HG03439 (cell line): Measurements from ENCODE around the gene MGP.

Source experiments
- ATAC-seq: cut with Tn5 transposase; IDR thresholded peaks from one replicate; pipeline ENCODE4 v1.9.1; 2021; ENCODE audit warnings: mild to moderate bottlenecking, moderate library complexity; ENCODE audit not compliant: unreplicated experiment

Gene MGP

DNA sequence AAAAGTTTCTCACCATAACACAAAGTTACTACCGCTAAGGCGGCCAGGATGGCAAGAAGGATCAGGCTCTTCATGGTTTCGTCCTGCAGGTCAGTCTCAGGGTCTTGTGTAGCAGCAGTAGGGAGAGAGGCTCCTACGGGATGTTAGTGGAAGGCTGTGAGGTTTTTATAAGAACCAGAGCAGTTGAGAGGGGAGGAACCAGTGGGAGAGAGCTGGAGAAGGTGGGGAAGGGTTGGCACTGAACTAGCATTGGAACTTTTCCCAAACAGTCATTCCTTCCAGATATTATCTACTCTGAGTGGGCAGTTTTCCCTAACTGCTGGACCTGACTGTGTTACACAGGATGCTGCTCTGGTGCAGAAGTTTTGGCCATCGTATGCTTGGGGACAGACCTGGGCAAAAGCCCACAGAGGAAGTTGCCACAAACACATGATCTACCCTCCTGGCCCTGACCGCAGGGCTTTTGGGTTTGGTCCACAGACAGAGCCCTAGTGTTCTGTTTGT, at the start of gene MGP:
Gene MGP (minus strand): TSS at position 137 of the 504 bp plus-strand sequence. CDS start 63 bp downstream, at position 74.
- no peak for ATAC-seq

DNA sequence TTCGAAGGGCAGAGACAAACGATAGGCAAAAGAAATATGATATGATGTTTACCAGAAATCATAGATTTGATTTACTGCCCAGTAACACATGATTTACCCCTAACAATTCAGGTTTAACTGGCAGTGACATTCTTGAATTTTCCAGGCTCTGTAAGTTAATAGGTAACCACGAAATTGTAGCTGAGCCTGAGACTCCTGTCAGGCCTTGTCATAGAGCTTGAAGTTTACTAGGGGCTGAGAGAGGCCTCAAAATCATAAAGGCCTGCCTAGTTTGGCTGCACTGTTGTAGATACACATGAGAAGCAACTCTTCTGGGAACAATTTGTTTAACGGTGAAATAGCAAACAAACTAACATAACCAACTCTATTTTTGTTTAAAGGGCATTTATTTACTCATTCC, 49.4 kb upstream of the MGP start:
- no peak for ATAC-seq

DNA sequence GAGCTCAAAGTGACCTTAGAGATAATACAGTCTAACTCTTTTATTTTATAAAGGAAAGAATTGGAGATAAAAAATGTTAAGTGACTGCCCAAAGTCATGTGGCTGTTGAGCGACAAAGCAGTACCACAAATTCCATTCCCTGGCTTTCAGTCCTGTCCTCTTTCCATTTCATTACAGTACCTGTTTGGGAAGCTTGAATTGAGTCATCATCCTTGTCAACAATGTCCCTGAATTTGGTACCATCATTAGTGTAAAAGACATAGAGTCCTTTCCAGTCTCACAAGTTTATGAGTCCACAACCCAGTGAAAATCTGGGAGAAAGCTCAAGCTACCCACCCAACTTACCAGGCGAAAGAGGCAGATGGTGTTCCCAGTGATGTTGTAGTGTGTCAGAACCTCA, 48.9 kb upstream of the MGP start:
- ATAC-seq: no peak

DNA sequence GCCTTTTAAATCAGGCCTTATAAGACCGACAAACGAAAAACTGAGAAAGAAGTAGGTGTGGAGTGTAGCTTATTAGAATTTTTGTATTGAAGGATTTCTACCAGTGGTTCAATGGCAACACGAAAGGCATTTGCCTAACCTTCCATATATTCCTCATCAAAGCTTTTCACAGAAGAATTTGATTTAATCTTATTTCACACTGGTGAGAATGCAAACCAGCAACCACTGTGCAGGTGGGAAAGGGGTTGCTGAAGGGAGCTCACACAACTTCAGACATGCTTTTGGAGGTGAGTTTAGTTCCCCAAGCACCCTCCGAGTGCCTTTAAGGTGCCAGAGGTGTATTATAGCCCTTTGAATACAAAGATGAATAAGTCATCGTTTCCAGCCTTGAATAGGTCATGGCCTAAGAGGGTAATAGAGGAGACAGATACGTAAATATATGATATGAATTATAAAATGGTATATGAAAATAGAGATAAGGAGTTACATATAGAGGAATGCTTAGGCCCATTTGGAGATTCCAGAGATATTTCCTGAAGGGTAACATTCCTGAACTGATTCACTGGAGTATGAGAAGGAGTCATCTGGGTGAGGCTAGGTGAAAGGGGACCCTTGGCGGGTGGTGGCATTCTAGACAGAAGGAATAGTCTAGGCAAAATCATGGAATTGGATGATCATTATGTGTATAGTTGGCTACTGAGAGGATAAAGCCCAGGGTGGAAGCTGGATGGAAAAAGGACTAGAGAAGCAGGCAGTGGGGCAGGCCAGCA, 46.3 kb upstream of the MGP start:
- ATAC-seq: no peak

DNA sequence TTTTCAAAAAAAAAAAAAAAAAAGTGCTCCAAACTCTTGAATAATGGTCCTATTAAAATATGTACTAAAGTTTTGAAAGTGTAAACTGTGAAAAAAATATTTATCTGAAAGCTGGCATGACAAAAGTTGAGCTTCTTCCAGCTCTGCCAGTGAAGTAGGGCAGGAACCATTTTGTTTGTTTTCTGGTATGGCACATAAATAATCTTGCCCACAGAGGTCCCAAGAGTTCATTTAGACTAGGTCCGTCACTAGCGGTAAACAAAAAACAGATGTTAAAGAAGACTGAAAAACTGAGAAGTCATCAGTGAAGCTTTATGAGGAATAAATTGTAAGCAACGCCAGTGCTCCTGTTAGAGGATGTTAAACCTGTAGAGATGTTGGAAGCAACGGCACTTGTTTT, 45.7 kb upstream of the MGP start:
- no peak for ATAC-seq

DNA sequence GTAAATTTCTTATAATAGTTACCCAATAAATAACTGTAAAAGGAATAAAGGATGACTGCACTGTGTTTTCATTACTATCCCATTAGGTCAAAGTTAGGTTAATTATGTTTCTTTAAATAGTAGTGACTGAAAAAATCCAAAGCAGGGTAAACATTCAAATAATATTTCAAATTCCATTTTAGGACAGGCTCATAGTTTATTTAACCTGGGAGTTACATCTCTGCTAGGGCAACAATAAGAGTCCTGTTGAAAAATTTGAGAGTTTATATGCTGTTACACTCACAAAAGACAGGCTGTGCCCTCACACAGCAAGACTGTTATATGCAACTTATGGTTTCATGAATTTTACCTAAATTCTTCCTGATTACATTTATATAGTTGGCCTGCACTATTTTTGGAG, 44.6 kb upstream of the MGP start:
- ATAC-seq: no peak

DNA sequence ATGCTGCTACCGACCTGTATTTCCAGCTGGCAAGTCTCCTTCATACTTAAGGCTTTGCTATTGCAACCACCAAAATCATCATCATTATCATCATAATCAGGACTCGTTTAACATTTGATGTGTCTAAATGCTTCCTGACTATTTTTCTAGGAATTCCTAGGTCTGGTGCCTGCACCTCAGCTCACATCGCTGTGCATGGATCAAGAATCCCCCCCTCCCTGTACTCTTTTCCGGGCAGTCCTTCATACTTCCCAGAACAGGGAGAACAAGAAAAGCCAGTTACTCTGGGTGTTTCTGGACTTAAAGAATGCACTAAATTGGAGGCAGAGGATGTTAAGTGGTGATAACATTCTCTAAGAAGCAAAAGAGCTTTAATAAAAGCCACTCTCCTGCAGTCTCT, 43.3 kb upstream of the MGP start:
- no peak for ATAC-seq

DNA sequence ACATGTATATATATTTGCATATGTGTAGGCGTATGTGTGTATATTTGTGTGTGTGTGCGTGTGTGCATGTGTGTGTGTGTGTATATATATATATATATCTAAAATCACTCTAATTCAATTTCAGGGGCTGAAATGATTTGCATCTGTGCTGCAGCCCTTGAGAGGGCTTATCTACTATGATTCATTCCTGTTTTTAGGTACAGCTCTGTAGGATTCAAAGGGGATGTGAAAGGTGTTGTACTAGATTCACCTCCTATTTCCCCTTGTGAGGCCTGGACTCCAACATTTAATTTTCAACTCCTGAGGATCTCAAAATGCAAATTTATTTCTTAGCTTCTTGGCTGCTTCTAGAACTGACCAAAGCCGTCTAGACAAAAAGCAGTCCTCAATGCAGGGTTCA, 41.6 kb upstream of the MGP start:
- no peak for ATAC-seq

DNA sequence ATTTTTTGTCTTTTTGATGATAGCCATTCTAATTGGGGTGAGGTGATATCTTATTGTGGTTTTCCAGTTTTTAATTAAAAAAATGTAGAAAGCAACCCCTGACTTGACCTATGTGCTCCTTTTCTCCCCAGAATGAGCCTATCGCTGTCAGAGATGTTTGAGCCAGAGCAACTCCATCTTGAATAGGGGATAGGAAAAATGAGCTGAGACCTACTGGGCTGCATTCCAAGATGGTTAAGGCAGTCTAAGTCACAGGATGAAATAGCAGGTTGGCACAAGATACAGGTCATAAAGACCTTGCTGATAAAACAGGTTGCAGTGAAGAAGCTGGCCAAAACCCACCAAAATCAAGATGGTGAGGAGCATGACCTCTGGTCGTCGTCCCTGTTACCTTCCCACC, 38.9 kb upstream of the MGP start:
- no peak for ATAC-seq

DNA sequence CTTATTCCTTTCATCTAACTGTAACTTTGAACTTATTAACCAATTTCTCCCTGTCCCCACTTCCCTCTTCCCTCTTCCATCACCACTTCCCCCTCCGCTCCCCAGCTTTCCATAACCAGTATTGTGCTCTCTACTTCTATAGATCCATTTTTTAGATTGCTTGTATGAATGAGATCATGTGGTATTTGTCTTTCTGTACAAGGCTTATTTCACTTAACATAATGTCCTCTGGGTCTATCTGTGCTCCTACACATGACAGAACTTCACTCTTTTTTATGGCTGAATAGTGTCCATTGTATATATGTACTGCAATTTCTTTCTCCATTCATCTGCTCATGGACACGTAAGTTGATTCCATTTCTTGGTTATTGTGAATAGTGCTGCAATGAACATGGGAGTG, 38.3 kb upstream of the MGP start:
- ATAC-seq: no peak

DNA sequence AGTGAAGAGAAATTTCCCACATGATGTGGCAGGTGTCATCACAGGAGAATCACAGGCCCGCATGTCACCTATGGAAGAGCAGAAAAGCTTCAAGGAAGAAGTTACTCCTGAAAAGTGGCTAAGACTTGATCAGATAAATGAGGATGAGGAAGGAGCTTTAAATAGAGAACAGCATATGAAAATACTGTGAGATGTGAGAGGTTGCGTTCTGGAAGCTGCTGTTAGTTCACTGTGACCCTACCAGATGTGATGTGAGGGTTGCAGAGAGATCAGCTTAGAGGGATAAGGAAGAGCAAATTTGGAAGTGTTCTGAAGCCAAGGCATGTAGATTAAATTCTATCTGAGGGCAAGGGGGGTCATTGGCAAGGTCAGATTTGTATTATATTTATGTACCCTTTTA, 35.6 kb upstream of the MGP start:
- no peak for ATAC-seq

DNA sequence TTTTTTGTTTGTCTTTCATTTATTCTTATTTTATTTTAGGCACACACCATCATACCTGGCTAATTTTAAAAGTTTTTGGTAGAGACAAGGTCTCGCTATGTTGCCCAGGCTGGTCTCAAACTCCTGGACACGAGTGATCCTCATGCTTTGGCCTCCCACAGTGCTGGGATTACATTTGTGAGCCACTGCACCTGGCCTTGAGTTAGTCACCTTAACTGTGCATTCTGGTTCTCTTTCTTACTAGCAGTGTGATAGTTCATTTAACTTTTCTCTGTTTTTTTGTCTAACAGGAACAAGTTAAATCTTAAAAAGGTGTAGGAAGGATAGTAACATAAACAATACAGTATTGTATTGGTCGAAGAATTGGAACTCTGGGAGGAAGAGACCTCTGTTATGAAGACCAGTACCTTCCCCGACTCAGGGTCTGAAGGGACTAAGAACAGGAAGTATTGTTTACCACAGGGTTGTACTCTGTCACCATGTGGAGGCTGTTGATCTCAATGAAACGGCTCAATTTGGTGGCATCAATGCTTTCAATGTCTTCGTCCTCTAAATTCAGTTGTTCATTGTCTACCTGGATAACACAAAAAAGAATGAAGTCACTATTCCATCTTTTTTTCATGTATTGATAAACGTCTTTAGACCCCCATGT, 34.9 kb upstream of the MGP start:
- no peak for ATAC-seq

DNA sequence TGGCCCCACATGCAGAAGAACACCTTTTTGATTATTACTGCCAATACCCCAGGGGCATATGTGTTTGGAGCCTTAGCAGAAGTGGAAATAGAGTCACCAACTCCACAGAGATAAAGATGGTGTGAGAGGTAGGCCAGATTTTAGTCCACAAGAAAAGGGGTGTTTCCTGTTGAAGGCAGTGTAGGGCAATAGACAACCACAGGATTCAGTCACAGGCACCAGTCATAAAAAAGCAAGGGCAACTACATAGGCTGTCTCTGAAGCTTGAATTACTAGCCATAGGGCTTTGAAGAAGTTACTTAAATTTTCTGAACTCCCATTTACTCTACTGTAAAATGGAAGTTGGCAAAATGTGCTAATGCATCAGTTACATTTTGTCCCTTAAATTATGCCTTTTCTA, 33.8 kb upstream of the MGP start:
- ATAC-seq: no peak

DNA sequence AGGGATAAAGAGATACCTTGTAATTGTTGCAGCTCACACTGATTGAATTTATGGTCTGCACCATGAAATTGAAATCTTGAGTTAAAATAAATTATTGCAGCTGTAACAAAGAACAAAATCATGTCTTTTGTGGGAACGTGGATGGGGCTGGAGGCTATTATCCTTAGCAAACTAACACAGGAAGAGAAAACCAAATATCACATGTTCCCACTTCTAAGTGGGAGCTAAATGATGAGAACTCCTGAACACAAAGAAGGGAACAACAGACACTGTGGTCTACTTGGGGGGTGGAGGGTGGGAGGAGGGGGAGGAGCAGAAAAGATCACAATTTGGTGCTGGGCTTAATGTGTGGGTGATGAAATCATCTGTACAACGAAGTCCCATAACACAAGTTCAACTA, 30.1 kb upstream of the MGP start:
- ATAC-seq: no peak

DNA sequence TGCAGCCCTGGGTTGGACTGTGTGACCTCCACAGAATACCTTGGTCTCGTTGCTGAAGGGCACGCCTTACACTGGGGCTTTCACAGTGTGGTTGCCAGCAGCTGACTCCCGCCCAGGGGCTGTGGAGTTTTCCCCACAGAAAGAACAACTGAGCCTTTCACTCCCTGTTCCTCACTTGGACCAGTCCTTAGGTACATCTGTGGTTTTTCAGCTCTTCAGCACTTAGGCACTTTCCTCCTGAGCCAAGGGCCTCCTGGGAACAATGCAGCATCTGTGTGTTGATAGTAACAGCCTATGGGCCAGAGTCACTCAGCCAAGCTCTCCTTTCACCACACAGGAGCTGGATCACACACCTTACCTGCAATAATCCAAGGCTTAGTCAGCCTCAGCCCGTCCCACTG, 27.7 kb upstream of the MGP start:
- no peak for ATAC-seq

DNA sequence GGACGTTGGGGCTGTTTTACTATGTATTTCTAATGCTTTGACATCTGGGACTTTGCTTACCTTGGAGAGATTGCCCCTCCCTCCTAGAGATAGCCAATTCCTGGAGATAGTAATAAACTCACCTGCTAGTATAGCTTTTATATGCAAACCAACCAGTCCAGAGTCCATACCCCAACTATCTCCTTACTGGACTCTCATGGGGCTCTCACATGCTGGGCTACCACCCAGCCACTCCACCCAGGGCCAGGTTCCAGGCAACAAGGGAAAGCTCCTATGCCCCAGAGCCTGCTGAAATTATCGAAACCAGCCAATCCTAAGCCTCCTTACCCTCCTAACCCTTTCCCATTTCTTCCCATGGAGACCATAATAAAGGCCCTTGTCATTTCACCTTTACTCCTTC, 25.5 kb upstream of the MGP start:
- no peak for ATAC-seq

DNA sequence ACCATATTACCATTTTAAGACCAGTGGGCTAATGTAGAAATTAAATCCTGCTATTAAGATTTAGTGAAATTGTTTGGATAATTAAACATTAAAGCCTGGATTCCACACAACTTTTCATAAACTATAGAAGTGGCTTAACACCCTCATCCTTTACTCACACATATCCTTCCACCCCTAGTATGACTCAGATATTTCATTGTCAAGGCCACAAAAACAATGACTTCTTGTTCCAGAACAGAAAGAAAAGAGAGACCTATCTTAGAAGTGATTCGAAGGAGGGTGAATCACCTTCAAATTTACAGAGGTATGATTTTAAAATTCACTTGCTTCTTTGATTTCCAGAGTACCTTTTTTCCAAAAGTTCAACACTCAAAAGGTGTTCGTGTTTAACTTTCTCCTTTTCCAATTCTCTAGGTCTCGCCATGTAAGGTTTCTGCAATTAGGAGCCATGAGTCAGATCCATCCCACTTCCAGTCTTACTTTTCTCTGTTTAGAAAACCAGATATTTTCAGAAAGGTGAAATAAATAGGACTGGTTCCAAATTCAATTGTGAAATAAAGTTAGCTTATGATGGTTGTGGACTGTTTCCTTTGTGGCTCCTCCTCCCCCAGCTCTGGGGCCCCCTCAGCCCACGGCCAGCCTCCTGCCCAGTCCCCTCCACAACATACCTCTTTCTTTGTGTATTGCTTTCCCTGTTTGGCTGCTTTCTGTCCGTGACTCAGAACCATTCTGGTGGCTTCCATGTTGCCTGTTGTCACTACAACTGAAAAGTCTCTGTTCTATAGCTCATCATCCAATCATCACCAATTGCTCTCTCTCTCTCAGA, 24.6 kb upstream of the MGP start:
- ATAC-seq: no peak

DNA sequence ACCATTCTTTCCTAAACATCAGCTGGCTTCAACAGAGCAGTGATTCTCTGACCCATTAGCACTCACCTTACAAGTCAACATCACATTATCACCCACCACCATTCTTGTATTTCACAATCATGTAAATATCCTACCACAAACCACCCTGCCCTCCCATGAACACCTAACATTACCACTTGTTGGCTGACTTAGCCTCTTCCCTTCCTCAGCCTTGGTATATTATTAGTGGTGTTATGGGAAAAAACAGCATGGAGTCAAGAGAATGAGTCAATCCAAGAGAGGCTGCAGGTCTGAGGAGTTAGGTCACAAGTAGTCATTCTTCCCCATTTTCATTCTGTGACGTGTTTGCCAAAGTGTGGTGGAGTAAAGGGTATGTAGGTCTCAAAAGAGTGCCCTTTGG, 22.3 kb upstream of the MGP start:
- no peak for ATAC-seq

DNA sequence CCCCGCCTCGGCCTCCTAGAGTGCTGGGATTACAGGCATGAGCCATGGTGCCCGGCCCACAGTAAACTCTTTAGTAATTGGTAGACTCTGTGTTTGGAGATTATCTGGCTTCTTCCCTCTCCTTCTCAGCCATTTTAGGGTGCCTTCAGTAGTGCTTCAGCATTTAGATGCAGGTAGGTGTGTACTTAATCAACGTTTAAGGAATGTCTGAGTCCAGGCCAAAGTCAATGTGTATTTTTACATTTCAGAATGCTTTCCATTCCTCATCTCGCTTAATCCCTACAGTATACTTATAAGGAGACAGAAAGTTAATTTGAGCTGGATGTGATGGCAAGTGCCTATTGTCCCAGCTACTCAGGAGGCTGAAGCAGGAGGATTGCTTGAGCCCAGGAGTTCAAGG, 20.5 kb upstream of the MGP start:
- no peak for ATAC-seq

DNA sequence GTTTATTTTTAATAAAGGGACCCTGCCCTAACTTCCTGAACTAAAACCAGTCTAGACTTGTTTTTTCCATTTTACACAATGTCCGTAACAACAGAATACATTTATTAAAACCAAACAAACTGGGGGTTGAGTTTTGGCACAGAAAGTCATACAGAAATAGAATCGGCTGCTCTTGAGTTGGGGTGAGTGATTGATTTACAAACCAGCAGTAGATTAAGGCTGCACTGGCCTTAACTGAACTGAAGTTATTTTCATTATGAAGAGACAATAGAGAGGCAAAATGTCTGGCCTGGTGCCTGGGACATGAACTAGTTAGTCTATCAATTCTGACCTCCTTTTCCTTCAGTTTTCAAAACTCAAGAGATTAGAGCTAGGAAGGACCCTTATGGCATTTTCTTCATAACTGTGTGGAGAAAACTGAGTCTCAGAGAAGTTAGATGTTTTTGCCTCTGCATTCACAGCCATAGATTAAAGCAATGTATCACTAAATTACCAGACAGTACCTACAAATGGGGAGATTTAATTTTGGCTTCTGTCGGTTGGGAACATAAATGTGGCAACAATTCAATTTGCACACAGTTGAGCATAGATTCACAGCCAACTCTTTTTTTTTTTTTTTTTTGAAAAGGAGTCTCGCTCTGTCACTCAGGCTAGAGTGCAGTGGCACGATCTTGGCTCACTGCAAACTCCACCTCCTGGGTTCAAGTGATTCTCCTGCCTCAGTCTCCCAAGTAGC, 19.8 kb upstream of the MGP start:
- no peak for ATAC-seq

DNA sequence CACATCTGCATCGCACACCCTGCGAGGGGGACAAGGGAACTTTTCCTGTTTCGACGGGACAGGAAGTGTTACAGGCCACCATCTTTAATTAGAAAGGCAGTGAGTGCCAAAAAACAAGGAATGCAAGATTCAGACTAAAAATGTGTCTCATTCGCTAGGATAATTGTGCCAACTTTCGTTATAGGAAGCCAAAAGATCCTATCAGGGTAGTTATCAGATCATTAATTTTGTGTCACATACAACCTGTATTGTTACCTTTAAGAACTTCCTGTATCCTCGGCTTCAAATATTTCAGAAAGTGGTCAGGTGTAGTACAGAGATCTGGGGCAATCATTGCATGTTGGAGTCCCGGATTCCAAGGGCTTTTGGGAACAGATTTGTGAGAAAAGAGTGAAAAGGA, 19.2 kb upstream of the MGP start:
- no peak for ATAC-seq
